Measurements from ENCODE around the gene EEF1AKMT3. TPM values are rescaled to one million over a fixed set of nuclear protein-coding genes. Genes with fewer than 3 reads are reported as not detected.

EEF1AKMT3 gene
- total RNA-seq, 2 donors from 2014 or later: 3.7 to 5.8 TPM

GRCh38 chr12:57724003-57724935, 48.1 kb upstream of the EEF1AKMT3 start:
- Mint-ChIP-seq H3K36me3 (ENCODE audit: low read depth) (peaks cover 25% of the 10 kb centered on the region), H3K27me3 (ENCODE audit: insufficient read depth) (peaks cover 66% of the 10 kb centered on the region), H3K4me1 (peaks cover 4% of the 10 kb centered on the region), H3K9me3 (peaks cover 2% of the 10 kb centered on the region), H3K4me3 (no peak overlapping the region), H3K27ac (no peak overlapping the region)
- whole genome bisulfite sequencing, 2 experiments (ENCODE audit: insufficient coverage in 1 of 2, insufficient read length in 1 of 2): 85 to 96% methylated on average over 11 to 12 of the region's 12 CpGs
- Histone ChIP-seq H3K4me1 (ENCODE audit: control insufficient read depth, insufficient read depth, low read length) (no peaks in the 10 kb centered on the region), H3K4me3 (ENCODE audit: low read length) (no peak overlapping the region), H3K9me3 (ENCODE audit: control insufficient read depth, low read length) (no peaks in the 10 kb centered on the region), H3K27ac (ENCODE audit: low read depth, low read length) (no peak overlapping the region), H3K36me3 (ENCODE audit: control insufficient read depth, insufficient read depth, low read length) (peaks cover 13% of the 10 kb centered on the region), H3K27me3 (ENCODE audit: control insufficient read depth, insufficient read depth, low read length, poor library complexity, severe bottlenecking) (peaks cover 66% of the 10 kb centered on the region), H3K9ac (ENCODE audit: extremely low read depth, low read length, poor library complexity, severe bottlenecking) (no peak overlapping the region)
- peak; percentile 44 for DNase-seq
- TF ChIP-seq, protein P1, sequence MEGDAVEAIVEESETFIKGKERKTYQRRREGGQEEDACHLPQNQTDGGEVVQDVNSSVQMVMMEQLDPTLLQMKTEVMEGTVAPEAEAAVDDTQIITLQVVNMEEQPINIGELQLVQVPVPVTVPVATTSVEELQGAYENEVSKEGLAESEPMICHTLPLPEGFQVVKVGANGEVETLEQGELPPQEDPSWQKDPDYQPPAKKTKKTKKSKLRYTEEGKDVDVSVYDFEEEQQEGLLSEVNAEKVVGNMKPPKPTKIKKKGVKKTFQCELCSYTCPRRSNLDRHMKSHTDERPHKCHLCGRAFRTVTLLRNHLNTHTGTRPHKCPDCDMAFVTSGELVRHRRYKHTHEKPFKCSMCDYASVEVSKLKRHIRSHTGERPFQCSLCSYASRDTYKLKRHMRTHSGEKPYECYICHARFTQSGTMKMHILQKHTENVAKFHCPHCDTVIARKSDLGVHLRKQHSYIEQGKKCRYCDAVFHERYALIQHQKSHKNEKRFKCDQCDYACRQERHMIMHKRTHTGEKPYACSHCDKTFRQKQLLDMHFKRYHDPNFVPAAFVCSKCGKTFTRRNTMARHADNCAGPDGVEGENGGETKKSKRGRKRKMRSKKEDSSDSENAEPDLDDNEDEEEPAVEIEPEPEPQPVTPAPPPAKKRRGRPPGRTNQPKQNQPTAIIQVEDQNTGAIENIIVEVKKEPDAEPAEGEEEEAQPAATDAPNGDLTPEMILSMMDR (conservative IDR thresholded peaks at IDR 0.05): no peak

DNA sequence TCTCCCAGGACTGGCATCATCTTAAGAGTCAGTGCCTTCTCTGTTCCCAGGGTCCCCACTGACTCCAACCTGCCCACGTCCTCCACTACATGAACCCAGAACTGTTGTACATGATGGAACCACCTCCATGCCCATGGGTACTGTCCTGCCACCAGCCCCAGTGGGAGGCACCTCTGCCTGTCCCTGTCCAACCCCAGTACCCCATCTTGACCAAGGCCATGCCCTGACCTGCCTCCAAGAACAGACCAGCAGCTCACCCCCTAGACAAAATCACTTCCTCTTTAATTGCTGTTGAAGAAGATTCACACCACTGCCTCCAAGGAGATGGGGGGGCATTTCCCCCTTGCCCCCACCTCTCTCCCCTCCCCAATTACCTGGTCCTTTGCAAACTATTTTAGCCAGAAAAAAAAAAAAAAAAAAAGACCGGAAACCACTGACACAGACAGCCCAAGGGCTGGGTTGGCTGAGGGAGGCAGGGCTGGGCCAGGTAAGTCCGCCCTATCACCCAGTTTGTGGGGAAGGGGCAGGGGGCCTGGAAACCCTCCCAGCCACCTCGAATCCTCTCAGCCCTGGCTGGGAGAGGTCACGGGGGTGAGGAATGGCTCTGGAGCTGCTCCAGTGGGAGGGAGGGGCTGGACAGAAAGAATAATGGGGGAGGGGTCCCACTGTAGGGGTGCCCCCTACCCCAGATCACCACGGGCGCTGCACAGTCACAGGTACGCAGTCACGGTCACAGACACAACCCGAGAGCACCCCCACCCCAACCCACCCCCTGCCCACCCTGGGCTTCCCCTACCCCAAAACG, 47.3 kb upstream of the EEF1AKMT3 start:
- Histone ChIP-seq H3K9me3 (ENCODE audit: control insufficient read depth, low read length) (no peaks in the 10 kb centered on the region), H3K27ac (ENCODE audit: low read depth, low read length) (no peak overlapping the region), H3K27me3 (ENCODE audit: control insufficient read depth, insufficient read depth, low read length, poor library complexity, severe bottlenecking) (peaks cover 75% of the 10 kb centered on the region), H3K9ac (ENCODE audit: extremely low read depth, low read length, poor library complexity, severe bottlenecking) (no peak overlapping the region), H3K4me1 (ENCODE audit: control insufficient read depth, insufficient read depth, low read length) (no peaks in the 10 kb centered on the region), H3K4me3 (ENCODE audit: low read length) (no peak overlapping the region), H3K36me3 (ENCODE audit: control insufficient read depth, insufficient read depth, low read length) (peaks cover 8% of the 10 kb centered on the region)
- H3K36me3 Mint-ChIP-seq (ENCODE audit: low read depth): peaks cover 20% of the 10 kb centered on the region
- no peak overlapping the region for H3K4me3 Mint-ChIP-seq
- H3K27ac Mint-ChIP-seq: no peak overlapping the region
- peaks cover 74% of the 10 kb centered on the region for H3K27me3 Mint-ChIP-seq (ENCODE audit: insufficient read depth)
- 56 to 100% methylated on average over 1 to 5 of the region's 11 CpGs for WGBS, 2 experiments (ENCODE audit: insufficient coverage in 1 of 2, insufficient read length in 1 of 2)
- peaks cover 4% of the 10 kb centered on the region for H3K4me1 Mint-ChIP-seq
- peak; percentile 42 for DNase-seq
- TF ChIP-seq, protein P1 (conservative IDR thresholded peaks at IDR 0.05): no peak
- peaks cover 2% of the 10 kb centered on the region for H3K9me3 Mint-ChIP-seq

- peaks cover 81% of the 10 kb centered on the region for H3K27me3 Mint-ChIP-seq (ENCODE audit: insufficient read depth)
- peaks cover 14% of the 10 kb centered on the region for H3K36me3 Mint-ChIP-seq (ENCODE audit: low read depth)
- no peak for DNase-seq
- Histone ChIP-seq H3K27me3 (ENCODE audit: control insufficient read depth, insufficient read depth, low read length, poor library complexity, severe bottlenecking) (peaks cover 81% of the 10 kb centered on the region), H3K9ac (ENCODE audit: extremely low read depth, low read length, poor library complexity, severe bottlenecking) (no peak overlapping the region), H3K4me1 (ENCODE audit: control insufficient read depth, insufficient read depth, low read length) (no peaks in the 10 kb centered on the region), H3K9me3 (ENCODE audit: control insufficient read depth, low read length) (no peaks in the 10 kb centered on the region), H3K36me3 (ENCODE audit: control insufficient read depth, insufficient read depth, low read length) (peaks cover 8% of the 10 kb centered on the region), H3K27ac (ENCODE audit: low read depth, low read length) (no peak overlapping the region), H3K4me3 (ENCODE audit: low read length) (no peak overlapping the region)
- H3K27ac Mint-ChIP-seq: no peak overlapping the region
- H3K4me1 Mint-ChIP-seq: peaks cover 4% of the 10 kb centered on the region
- WGBS, 2 experiments (ENCODE audit: insufficient coverage in 1 of 2, insufficient read length in 1 of 2): 5% methylated on average over 10 of the region's 10 CpGs; no CpG with 5 or more reads in 1 of the 2 experiments
- H3K9me3 Mint-ChIP-seq: peaks cover 2% of the 10 kb centered on the region
- TF ChIP-seq, protein P1 (conservative IDR thresholded peaks at IDR 0.05): no peak
- peak overlapping the region; percentile 59 for H3K4me3 Mint-ChIP-seq
These were observed 46.6 kb upstream of the EEF1AKMT3 start for GRCh38 chr12:57725851-57726150.

Data from endodermal cell (in vitro differentiated cells).